Amniotic epithelial cell (primary cell): ENCODE data around the gene SBSN.

ENCODE experiments used
- DNase-seq: peaks from one replicate; pipeline ENCODE4 v3.0.0-alpha.2; 2010; ENCODE audit warnings: low read depth

SBSN gene

DNA sequence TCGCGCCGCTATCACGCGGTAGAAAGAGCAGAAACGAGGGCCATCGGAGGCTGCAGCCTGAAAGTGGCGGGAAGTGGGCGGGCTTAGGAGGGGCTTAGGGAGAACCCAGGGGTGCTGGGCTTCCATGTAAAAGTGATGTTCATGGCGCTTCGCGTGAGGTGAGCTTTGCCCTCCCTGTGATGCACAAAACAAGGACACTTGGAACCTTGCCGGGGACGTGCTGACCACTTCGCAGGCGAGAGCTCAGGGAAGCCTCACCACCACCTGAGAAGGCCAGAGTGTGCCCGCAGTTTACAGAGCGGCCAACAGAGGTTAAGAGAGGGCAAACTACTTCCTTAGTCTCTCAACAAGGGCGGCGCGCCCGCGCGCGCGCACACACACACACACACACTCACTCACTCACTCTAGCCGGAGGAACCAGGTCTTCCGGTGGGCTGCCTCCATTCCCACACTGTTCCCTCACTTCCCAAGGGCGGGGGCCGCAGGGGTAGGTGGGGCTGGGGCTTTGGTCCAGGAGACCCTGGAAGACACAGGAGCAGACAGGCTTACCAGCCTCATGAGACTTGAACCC lies 5.8 kb upstream of the SBSN start:
- peak; percentile 28 for DNase-seq

DNA sequence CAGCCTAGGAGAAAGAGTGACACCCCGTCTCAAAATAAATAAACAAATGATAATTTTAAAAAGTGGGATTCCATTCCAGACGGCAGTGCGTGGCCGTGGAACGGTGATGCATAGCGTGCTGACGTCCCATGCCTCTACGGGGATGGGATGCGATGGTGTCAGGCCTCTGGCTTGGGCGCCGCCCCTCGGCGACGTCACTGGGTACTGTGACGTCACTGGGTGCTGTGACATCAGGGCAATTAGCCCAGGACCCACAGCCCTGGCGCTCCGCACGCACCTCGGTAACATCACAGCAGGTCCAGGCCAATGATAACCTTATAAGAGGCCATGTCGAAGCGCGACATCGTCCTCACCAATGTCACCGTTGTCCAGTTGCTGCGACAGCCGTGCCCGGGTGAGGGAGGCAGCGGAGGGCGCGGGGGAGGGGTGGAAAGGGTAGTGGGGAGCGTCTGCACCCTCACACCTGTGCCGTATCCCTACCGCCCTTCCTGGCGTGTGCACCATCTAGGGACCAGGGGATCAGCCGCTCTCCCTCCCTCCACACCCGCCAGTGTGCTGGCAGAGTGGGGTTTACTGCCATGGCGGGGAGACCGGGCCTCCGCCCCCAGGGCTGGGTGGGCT lies 5.2 kb upstream of the SBSN start, which contains the start of gene GAPDHS:
TSS of gene GAPDHS (plus strand) at position 256 of the 621 bp plus-strand sequence. CDS start at position 328, 72 bp downstream.
- no peak for DNase-seq

DNA sequence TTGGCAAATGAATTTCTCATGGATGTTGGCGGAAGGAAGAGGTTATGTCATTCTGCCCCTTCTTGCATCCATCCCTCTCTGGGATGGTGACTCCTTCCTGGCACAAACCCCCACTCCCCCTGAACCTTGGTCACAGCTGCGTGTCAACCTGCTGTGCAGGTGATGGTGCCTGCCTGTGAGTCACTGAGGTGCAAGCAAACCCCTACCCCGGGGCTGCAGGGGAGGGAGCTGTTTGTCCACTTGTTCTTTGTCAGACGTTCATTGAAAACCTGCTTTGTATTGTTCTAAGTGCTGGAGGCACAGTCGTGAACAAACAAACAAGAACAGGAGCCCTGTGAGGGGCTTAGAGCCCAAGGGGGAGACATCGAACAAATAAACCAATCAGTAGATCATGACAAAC lies 3.2 kb upstream of the SBSN start:
- DNase-seq = no peak

DNA sequence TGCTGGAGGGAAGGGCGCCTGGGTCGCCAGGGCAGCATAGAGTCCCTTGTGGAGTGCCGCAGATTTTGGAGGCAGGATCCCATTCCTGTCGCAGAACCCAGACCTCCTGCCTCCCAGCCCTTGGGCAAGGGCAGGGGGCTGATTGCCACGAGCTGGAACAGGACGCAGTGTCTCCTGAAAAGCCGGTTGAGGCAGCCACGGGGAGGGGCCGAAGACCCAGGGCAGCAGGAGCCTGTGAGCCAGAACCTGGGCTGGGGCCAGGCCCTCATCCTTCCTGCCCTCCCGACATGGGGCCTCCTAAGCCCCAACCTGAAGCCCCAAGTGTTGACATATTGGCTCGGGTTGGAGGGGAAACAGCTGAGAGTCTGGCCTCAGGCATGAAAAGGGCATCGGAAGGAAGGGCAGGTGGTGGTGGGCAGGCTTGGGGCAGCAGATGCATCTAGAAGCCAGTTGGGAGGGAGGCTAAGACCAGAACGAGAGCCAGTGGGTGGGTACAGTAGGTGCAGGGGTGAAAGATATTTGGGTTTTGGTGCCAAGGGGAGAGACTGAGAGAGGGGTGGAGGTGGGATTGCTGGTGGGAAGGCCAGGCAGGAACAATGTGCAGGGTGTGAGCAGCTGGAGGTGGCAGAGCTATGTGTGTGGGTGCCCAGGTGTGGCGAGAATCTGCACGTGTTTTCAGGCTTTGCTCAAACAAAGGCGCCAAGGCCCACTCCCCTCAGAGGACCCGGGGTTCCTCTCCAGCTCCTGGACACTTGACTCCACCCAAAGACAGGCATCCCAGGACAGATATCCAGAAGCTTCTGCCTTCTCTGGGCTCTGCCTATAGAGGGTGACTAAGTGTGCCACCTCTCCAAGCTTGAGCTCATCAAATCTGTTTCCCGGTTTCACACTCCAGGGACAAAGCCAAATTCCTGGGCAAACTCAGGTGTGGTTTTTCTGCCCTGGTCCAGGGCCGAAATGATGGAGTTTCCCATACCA lies 1.4 kb upstream of the SBSN start:
- no peak for DNase-seq

- no peak for DNase-seq
These were observed 2.2 kb downstream of the SBSN start for GRCh38 chr19:35525873-35526272.

DNA sequence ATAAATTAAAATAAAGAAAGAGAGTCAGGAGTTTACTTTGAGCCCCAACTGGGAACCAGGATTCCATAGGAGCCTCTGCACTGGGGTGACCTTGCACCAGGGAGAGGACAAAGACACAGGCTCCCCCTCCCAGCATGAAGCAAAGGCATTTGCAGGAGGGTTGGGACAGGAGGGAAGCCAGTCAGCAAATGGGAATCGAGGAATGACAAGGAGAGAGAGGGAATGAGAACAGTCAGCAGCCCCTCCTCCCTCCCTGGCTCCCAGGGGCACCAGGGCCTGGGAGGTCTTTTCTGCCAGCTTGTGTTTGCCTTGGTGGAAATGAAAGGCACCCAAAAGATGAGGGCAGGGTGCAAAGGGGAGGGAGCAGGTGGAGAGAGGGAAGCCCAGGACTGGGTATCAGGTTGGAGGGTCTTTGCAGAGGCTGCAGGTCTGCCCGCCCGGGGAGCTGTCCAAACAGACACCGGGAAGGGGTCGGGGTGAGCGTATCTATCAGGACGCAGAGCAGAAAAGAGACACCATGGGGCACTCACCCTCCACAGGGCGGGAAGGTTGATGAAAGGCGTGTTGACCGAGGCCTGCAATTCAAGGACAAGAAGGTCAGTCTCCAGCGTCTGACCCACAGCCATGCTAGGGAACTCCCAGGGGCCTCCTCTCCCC lies 3.8 kb downstream of the SBSN start:
- DNase-seq = no peak

- no peak for DNase-seq
These were observed 5.3 kb downstream of the SBSN start for GRCh38 chr19:35522745-35523327.

DNA sequence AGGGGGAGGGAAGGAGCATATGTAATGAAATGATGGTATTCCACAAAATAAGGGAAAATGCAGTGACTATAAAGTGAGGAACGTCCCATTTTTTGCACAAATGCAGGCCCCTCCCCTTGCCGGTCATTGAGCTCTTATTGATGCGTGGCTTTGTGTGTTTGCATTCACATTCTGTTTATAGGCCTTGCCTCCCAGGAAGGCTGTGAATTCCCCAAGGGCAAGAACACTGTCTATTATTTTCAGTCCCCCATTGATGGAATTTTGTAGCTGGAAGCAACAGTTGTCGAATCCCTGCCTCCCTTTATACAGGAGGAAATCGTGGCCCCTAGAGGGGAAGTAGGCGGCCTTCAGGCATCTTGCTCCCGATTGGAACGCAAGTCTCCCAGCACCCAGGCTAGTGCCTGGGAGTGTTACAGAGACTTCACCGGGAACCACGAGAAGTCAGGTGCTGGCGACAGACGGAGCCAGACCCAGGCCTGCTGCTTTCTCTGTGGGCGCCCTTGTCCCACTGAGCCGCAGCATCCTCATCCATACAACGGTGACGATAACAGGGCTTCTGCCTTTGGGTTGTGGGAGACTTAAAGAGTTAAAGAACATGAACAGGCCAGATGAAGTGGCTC lies 6.9 kb downstream of the SBSN start:
- no peak for DNase-seq

GRCh38 chr19:35519291-35519690 lies 8.8 kb downstream of the SBSN start:
- DNase-seq = peak; percentile 9

GRCh38 chr19:35518313-35518712 lies 9.8 kb downstream of the SBSN start:
- peak; percentile 96 for DNase-seq

DNA sequence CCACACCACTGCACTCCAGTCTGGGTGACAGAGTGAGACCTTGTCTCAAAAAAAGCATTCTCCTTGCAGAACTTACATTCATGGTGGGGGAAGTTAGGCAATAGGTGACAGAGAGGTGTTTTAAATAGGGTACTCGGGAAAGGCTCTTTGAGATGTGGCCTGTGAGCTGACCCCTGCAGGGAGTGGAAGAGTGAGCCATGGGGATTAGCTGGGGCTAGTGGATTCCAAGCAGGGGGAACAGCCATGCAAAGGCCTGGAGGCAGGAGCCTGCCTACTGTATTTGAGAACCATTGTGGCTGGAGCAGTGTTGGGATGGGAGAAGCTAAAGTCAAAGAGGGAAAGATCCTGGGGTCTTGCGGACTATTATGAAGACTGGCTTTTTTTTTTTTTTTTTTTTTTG lies 10.8 kb downstream of the SBSN start:
- no peak for DNase-seq

DNA sequence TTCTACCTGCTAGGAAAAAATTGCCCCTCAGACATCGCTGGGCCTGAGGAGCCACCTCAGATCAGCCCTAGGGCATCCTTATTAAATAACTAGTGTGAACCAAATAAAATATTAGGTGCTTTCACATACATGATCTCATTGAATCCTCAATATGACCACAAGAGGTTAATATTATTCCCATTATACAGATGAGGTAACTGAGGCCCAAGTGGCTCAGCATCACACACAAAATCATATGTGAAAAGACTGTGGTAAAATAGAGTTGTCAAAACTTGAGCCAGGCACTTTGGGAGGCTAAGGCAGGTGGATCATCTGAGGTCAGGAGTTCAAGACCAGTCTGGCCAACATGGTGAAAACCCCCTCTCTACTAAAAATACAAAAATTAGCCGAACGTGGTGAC lies 11.8 kb downstream of the SBSN start:
- no peak for DNase-seq

DNA sequence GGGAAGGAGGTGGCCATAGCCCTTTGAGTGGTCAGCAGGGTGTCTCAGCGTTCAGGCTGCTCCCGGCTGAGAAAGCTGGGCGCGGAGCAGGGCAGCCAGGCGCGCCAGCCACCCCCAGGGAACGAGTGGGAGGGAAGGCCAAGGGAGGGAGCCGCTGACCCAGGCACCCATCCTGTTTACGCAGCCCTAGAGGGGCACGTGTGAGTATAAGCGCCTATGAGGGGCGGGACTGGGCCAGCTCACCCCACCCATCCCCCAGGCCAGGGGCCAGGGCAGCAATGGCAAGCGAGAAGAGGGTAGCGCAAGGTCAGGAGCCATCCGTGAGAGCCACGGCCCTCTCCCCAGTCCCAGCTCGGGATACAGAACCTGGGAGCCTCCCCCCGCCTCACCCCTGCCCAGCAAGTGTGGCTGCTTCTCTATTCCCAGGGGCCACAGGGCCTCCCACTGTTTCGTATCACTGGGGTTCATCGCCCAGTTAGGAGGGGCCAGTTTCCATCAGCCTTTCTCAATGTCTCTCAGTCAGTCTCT lies 13.8 kb downstream of the SBSN start:
- peak; percentile 64 for DNase-seq

GRCh38 chr19:35513628-35514281 lies 14.4 kb downstream of the SBSN start, which contains the start of gene DMKN:
DMKN (minus strand) TSS chr19:35513649; CDS start chr19:35513475, 174 bp downstream.
- DNase-seq = peak; percentile 75

DNA sequence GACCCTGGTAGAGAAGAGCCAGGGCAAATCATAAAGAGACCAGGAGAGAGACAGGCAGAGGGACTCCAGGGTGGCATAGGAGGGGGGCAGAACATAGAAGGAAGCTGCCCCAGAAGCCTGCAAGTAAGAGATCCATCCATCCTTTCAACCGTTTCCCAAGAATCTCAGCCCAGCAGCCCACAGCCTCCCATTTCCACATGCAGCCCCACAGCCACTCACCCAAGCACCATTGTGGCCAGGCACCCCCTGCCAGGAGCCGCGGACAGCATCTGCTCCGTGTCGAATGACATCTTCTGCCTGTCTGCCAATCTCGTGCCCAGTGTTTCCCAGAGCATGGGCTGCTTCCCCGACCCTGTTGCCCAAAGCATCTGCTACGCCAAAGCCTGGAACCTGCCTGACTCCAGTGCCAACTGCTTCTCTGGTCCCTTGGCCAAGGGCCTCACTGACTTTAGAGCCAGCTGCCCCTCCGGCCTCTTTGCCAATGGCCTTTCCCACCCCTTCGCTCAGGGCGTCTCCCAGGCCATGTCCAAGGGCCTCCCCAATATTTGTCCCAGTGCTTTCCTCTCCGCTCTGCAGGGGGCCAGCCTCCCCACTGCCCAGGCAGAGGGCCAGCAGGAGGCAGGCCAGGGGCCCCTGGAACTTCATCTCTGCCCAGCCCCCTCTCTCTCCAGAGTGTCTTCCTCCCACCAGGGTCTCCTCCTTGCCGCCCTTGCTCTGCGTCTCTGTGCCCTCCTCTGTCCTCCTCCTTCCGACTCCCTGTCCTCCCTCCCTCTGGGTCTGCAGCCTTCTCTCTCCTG lies 15.1 kb downstream of the SBSN start:
- DNase-seq = no peak

DNA sequence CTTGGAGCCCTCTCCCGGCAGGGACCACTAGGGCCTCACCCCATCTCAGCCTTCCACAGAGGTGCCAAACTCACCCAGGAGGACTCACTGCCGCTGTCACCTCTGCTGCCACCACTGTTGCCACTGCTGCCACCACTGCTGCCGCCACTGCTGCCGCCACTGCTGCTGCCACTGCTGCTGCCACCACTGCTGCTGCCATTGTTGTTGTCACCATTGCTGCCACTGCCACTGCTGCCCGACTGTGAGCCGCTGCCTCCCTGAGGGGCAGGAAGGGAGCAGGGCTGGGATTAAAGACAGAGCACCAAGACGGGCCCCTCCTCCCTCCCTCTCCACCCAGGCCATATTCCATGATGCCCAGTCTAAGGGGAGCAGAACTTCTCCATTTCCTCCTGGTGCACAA lies 16.8 kb downstream of the SBSN start:
- no peak for DNase-seq

DNA sequence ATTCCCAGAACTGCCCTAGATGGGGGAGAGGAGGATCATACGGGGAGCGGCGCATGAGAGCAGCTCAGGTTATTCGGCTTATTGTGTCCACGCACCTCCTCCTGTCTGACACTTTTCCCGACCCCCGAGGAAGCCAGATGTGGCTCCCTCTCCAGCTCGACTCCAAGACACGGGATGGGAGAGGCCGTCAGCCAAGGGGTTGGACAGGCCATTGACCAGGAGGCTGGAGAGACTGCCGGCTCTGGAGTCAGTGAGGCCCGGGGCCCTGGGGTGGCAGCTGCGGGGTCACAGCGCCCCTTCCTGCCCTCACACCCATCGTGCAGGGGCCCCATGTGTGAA lies 17.5 kb downstream of the SBSN start:
- DNase-seq = no peak

DNA sequence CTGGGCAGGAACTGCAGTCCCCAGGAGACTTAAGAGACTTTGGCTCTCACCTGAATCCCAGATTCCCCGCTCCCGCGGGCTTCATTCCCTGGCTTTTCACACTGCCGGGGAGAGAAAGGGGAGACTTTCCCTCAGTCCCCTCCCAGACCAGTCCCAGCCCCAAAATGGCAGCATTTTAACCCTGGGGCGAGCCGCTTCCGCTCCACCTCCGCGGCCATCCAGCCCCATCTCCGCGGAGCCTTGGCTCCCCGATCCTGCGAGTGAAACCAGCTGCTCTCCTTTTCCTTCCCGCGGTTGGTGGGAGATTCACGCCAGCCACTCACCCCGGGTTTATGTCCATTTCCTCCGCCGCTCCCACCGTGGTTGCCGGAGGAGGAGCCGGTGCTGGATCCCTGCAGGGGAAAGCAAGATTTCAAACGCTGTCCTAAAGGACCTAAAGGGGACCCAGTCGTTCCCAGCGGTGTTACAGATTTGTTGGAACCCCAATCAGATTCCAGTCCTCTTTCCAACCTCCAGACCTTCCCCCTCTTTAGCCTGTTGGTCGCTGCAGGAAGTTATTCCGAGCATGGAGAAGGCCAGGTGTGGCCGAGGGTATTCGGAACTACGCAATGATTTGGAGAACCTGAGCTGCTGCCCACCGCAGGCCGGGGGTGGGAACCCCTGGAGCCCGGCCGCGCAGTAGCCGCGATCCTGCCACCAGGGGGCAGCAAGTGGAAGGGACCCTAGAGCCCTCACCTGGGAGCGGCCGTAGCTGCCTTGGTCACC lies 18.1 kb downstream of the SBSN start:
- peak; percentile 11 for DNase-seq

DNA sequence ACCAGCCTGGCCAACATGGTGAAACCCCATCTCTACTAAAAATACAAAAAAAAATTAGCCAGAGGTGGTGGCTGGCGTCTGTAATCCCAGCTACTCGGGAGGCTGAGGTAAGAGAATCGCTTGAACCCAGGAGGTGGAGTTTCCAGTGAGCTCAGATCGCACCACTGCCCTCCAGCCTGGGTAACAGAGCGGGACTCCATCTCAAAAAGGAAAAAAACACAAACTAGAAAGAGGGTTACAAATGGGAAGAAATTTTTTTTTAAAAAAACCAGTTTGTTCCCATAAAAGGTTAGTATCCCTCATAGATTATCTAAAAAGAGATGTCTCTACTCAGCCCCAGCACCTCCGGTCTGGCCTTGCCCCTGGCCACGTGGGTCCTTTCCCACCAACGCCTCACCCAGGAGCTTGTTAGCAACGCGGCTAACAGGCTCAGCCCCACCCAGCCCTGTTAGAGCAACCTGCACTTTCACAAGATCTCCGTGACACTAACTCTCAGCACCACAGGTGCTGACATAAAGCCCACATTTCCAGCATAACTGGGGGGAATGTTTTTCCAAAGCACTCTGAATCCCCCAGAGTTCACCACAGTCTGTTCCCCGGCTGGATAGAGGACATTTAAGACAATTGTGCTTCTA lies 19.0 kb downstream of the SBSN start:
- DNase-seq = peak; percentile 10
